OCI-LY1 (cell line): Measurements from ENCODE around the gene CRISPLD2.

ENCODE experiments used
- EZH2 ChIP-seq: fragments of 200-600 bp; sonication (generic), shearing (Covaris generic); IDR thresholded peaks from 2 replicates; pipeline ENCODE4 v1.8.0; 2017; ENCODE audit warnings: borderline replicate concordance, mixed run types, mild to moderate bottlenecking, antibody characterized with exemption, low read length, moderate library complexity, mixed read lengths
- TF ChIP-seq, protein P1 (sequence below): fragments of 200-600 bp; sonication (generic), shearing (Covaris generic); IDR thresholded peaks from 2 replicates; pipeline ENCODE4 v1.5.1; 2017; ENCODE audit warnings: mild to moderate bottlenecking, antibody characterized with exemption, low read length, moderate library complexity, mixed read lengths

DNA sequence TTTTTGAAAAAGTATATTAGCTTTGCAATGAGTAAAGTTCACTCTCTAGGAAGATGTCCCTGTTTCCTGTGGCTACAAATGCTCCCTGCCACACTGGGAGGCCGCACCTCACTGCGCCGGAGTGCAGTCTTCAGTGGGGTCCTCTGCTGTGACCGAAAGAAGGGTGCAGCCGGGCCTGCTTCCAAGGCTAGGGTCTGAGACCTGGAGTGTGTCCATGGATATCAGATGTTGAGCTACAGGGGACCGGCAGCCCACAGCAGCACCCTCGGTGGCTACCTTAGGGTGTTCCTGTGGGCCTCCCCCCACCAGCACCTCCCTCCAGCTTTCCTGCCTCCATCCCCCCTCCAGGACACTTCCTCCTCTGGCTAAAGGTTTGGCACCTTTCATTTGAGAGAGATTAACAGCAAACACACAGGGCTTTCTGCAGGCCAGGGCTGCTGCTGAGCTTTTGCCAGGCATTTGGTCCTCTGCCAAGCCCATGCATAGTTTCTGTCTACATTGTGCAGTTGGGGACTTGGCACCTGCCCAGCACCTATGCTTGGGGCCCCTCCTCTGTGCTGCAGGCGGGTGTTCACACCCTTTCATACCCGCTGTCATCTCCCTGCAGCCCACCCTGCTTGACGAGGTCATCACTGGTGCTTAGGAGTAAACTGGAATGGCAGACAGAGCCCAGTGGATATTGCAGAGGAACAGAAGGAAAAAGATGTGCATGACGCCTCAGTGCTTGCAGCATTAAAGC lies 33.8 kb upstream of the CRISPLD2 start:
- TF ChIP-seq, protein P1, sequence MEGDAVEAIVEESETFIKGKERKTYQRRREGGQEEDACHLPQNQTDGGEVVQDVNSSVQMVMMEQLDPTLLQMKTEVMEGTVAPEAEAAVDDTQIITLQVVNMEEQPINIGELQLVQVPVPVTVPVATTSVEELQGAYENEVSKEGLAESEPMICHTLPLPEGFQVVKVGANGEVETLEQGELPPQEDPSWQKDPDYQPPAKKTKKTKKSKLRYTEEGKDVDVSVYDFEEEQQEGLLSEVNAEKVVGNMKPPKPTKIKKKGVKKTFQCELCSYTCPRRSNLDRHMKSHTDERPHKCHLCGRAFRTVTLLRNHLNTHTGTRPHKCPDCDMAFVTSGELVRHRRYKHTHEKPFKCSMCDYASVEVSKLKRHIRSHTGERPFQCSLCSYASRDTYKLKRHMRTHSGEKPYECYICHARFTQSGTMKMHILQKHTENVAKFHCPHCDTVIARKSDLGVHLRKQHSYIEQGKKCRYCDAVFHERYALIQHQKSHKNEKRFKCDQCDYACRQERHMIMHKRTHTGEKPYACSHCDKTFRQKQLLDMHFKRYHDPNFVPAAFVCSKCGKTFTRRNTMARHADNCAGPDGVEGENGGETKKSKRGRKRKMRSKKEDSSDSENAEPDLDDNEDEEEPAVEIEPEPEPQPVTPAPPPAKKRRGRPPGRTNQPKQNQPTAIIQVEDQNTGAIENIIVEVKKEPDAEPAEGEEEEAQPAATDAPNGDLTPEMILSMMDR, result no peak
- TF ChIP-seq EZH2, result no peak
